Muscle of arm (tissue), 12 donors: ENCODE measurements around the gene MARVELD1. TPM values are rescaled to one million over a fixed set of nuclear protein-coding genes. Genes with fewer than 3 reads are reported as not detected.

Source experiments
- DNase-seq: peaks from one replicate; pipeline ENCODE4 v3.0.0-alpha.2; 2013
- polyA plus RNA-seq, 12 donors: library from polyadenylated mRNA; unstranded; fragments of 120-200 nt; gene quantifications; one replicate each; pipeline ENCODE4 v1.2.1, GENCODE V29; 2013; ENCODE audit not compliant: insufficient read length in 12 of 12

MARVELD1 gene
- polyA plus RNA-seq, 12 donors: 31.9 to 84.4 (median 48.2) TPM; not detected in 1

DNA sequence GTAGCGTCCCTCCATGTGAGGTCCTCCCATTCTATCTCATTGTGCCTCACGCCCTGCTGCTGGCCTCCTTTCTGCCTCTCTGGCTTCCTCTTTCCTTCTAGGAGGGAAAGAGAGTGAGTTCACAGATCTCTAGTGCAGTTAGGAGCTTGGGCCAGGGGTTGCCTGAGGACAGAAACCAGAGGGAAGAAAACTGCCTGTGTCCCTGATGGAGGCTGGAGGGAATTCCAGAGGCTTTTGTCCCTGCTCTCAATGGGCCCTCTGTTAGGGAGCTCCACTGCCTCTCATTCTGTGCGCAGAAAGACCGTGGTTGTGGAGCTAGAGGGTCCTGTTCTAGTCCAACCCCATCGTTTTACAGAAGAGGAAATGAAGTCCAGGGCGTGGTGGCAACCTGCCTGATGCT is 4.6 kb downstream of the MARVELD1 start:
- DNase-seq: no peak

DNA sequence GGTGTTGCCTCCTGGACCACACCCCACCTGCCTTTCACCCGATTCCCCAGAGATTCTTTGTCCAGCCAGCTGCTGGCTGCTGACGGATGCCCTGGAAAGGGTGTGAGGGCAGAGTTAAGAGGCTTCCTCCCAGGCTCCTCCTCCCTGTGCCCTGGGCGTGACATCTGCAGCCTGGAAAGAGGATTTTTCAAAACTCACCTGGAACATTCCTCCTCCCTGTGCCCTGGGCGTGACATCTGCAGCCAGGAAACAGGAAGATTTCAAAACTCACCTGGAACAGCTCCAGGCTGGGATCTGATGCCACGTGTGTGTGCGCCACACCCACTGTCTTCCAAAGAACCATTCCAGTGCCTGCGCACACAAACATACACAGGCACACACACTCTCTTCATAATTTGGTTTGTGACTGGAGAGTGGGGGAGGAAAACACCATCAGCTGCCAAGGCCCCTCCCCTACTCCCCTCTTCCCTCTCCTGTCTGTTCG is 5.2 kb downstream of the MARVELD1 start:
- DNase-seq: no peak

DNA sequence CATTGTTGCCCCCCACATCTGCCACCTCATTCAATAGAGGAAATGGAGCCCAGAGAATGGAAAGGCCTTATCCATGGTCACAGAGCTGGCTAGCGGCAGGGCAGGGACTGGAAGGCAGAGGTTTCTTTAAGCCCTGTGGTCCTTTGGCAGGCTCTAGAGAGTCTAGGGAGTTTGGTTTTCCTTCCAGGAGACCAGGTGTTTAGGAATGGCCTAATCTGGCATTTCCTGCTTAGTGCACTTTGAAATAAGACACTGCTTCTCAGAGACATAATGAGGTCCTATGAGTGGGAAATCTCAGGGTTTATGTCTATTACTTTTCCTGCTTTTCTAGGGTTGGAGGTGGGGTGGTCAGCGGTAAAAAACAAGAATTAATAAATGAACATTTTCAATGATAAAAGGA is 6.1 kb downstream of the MARVELD1 start:
- DNase-seq: no peak

DNA sequence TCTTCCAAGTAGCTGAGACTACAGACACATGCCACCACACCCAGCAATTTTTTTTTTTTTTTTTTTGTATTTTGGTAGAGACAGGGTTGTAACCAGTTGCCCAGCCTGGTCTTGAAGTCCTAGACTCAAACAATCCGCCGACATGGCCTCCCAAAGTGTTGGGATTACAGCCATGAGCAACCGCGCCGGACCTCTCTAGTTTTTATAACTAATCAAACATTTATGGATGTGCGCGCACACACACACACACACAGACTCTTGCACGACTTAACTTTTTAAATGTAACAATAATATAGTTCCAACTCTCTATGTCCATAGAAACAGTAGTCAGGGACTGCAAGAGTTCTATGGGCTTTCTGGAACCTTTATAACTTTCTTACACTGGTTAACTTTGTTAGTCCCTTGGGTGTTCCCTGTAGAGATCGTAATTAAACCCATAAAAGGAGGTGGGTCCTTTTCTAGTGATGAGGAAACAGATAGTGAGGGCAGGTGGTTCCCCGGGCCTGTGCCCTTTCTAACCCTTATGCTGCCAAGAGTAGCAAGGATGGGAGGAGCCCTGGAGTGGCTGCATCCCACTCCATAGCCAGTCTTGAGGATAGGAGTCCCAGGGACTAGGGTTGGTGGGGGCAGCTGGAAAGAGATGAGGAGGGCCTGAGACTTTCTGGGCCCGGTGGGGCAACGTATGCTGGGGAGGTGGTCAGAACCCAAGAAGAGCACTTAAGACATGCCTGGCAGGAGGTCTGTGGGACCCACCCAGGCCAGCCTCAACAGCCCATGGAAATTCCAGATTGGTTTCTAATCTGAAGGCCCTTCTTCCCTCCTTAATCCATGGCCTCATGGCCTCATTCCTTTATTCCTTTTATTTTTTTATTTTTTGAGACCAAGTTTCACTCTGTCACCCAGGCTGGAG is 8.6 kb downstream of the MARVELD1 start:
- no peak for DNase-seq

DNA sequence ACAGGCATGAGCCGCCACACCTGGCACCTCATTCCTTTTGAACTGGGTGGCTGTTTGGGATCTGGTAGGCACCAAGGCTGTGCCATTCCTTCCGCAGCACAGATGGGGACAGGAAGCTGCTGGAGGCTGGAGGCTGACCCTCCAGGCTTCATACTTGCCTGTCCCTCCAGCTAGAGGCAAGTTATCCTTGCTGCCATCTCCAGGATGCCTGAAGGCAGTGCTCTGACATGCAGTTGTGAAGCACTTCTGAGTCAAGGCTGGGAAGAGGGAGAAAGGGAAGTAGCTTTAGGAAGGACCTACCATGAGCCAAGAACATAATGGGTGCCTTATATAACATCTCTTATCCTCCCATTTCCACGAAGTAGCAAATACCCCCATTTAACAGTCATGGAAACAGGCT is 9.5 kb downstream of the MARVELD1 start:
- DNase-seq: no peak

DNA sequence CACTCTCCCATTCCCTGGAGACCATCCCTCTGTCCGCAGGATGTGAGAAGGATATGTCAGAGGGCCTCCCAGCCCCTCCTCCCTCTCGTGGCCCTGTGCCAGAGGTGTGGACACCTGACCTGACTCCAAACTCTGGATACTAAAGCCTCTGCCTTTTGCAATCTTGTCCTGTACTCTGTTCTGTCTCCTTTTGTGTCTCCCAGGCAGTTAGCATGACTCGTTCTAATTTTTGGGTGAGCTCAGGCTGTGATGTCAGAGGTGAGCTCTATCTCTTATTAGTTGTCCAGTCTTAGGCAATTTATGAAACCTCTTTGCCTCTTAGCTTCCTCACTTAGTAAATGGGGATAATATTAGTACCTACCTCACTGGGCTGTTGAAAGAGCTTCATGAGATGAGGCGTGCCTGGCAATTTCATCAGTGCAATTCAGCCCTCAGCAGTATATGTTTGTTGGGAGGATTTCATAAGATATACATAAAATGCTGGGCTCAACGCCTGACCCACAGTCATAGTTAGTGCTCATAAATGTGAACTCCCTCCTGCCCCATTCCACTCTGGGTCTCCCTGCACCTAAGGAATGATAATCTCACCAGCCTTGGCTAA is 10.9 kb downstream of the MARVELD1 start:
- no peak for DNase-seq

DNA sequence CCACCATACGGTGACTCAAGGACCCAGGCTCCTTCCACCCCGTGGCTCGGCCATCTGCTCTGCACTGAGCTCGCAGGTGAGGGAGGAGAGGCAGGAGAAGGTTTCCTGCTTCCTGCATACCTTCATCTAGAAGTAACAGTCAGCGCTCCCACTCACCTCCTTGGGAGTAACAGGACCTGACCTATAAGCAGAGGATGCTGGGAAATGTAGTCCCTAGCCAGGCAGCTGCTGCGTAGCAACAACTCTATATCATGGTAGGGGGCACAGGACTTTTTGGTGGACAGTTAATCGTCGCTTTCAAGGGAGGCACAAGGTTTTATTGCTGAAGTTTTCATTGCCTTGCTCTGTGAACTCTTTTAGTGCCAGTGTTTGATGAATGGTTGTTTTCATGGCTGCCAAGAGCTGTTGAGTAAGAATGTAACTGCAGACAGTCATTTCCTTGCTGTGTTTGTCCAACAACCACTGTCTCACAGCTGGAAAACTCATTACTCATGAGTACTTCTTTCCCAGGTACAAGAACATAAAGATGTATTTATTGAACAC is 13.2 kb downstream of the MARVELD1 start:
- peak; percentile 62 for DNase-seq

DNA sequence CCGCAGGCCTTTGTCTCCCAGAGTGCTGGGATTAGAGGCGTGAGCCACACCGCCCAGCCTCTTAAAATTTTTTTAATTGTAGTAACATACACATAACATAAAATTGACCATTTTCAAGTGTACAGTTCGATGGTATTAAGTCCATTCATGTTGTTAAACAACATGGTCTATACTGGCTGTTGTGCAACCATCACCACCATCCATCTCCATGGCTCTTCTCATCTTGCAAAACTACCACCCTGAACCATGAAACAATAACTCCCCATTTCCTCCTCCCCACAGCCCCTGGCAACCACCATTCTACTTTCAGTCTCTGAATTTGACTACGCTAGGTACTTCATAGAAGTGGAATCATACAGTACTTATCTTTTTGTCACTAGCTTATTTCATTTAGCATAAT is 15.5 kb downstream of the MARVELD1 start:
- no peak for DNase-seq

DNA sequence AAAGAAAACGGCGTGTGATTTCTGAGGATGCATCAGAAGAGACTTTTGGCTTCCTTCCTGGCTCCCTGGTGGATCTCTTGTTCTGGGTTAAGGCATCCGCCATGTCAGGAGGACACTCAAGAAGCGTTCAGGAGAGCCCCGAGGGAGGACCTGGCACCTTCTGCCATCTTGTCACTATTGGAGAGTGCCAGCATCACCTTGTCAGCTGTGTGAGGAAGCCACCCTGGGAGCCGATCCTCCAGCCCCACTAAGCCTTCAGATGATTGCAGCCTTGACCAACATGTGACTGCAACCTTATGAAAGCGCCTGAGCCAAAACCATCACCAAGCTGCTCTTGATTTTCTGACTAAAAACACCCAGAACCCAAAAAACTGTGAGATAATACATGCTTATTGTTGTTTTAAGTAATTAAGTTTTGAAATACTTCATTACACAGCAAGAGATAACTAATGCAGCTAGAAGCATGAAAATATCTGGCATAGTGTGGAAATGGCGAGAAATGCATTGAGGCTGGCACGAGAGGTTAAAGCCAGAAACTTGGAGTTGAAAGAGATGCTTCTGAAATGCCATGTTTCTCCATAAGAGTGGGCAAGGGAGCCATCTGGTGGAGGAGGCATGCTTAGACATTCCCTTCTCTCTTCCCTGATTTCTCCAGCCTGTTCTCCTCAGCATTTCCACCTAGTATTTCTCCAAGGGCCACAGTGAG is 18.0 kb downstream of the MARVELD1 start:
- DNase-seq: peak; percentile 77

DNA sequence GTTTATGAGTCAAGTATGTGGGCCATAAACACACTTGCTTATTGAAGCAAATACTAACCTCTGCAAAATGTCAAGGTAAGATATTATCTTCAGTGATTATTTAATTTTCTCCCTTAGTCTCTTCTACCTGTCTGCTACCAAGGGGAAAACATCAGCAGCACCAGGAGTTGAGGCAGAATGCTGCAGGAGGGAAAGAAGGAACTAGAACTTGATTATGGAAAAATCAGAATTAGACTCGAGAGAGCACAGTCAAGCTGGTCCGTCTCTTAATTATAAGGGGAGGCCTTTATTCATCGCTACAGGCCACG is 18.5 kb downstream of the MARVELD1 start:
- no peak for DNase-seq

DNA sequence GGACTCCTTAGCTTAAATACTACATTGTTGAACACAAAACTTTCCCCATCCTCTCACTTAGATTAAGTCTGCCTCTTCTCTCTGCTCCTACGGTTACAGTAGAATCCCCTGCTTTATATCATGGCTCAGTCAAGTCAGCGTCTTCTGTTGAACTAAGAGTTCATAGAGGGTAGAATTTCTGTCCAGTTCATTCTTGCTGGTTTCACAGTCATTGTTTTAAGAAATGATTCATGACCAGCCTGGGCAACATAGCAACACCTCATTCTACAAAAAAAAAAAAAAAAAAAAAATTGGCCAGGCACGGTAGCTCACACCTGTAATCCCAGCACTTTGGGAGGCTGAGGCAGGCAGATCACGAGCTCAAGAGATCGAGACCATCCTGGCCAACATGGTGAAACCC is 19.7 kb downstream of the MARVELD1 start:
- DNase-seq: no peak

DNA sequence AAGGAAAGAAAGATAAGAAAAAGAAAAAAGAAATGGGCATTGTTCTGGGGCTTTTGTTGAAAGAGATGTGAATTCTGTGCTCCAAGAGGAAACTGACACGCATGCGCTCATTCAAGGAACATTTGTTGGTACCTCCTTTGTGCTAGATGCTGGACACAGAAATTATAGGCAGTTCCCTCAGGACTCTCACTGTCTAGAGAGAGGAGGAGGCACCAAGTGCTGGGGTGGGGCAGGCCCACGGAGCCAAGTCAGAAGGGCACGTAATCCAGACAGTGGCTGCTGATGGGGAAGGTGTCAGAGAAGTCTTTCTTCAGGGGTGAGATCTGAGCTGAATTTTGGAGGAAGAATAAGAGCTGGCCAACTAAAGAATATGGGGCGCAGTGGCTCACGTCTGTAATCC is 20.5 kb downstream of the MARVELD1 start:
- no peak for DNase-seq

DNA sequence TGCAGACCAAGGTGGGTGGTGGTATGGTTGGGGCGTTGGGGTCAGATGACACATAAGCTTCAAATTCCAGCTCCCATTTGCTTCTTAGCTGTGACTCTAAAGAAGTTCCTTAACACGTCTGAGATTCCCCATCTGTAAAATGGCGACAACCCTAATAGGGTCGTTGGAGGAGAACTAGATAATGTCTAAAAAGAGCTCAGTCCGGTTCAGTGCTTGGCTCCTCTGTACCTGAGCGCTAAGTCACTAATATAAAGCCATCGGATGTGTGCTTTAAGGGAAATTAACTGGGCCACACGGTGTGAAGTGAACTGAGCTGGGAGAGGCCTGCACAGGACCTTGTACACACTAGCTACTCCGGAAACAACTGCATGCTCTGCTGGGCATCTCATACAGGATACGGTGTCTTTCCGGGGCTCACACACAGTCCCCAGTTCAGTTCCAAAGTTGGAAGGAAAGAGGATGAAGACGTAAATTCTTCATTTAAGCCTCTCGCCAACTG is 22.9 kb downstream of the MARVELD1 start:
- no peak for DNase-seq

DNA sequence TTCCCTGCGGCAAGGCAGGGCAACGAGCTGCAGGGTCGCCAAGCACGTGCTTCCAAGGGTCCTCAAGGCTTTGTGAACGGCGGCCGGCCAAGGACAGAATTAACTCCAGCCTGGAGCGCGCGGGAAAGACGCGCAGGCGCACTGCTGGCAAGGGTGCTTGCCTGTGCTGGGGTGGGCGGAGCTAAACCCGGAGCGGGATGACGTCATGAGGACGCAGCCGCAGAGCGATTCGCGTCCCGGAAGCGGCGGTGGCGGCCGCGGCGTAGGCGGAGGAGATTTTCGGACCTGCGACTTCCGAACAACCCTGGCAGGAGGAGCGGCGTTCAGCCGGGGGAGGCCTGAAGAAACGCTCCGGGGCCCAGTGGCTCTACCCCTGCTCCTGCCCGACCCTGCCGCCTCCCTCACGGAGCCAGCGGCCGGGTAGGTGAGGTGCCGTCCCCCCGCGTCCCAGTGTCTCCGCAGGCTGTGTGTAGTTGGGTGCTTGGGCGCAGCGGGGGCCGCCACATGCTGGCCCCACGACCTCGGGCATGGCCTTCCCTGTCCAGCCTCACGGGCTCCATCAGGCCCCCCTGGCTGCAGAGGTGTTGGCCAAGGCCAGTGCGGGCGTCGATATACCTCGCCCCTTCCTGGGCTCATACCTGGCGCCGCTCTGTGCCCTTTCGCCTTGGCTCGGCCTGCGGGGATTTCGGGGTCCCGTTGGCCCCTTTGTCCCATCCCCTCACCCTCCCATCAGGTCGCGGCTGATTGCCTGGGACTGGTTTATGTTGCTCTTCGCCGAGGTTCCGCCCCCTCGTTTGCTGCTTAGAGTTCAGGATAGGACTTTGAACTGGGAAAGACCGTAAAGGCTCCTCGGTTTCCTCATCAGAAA is 23.6 kb downstream of the MARVELD1 start, which contains the start of gene ZFYVE27:
TSS of gene ZFYVE27 (plus strand) at position 227 of the 868 bp plus-strand sequence. CDS start 1,350 bp downstream, outside the sequence.
- peak; percentile 97 for DNase-seq

DNA sequence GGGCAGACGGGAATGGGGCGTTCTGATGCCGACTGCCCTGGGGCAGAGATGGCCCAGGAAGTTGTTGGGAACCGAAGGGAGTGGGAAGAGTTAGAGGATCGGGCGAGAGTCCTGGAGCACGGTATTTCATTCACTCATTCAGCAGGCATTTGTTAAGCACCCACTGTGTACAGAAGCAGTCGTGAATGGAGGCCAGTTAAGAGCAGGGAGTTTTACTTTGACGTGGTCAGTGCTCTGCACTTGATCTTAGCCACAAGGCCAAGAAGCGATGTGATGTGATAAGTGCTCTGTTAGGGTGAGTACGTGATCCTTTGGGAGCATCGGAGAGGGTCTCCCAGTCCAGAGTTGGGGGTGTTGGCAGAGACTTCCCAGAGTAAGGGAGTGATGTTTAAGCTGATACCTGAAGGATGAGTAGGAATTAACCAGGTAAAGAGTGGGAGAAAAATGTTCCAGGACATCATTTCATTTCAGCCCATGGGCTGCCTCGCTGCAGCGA is 24.3 kb downstream of the MARVELD1 start:
- no peak for DNase-seq

DNA sequence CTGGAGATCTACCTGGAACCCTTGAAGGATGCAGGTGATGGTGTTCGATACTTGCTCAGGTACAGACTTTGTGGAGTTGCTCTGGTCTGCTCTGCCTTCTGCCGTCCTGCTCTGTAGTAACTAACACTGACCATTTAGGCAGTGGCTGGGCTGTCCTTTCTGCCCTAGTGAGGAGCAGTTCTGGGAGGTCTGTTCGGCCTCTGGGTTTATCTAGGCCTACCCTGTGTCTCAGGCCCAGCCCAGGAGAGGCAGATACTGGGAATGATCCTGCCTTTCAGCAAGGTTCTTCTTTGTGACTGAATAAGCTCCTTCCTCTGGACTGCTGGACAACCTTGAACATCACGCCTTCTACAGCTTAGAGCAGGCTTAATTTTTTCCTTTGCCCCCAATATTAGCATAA is 25.1 kb downstream of the MARVELD1 start:
- no peak for DNase-seq

DNA sequence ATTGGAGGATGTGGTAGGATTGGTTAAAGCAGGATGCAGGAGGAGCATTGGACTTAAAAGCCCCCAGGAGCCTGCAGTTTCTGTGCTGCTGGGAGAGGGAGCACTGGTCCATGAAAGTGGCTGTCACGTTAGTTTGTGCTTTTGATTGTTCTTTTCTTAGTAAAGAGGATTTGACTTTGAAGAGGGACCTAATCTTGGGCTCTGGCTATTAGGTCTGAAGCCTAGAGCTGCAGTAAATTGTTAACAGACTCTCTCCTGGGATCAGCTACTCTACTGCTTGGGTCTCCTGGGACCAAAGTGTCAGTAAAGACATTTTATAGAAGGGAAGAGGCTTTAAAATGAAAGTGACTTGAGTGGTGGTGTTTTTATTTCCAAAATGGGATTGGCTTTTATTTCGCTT is 27.1 kb downstream of the MARVELD1 start:
- no peak for DNase-seq

DNA sequence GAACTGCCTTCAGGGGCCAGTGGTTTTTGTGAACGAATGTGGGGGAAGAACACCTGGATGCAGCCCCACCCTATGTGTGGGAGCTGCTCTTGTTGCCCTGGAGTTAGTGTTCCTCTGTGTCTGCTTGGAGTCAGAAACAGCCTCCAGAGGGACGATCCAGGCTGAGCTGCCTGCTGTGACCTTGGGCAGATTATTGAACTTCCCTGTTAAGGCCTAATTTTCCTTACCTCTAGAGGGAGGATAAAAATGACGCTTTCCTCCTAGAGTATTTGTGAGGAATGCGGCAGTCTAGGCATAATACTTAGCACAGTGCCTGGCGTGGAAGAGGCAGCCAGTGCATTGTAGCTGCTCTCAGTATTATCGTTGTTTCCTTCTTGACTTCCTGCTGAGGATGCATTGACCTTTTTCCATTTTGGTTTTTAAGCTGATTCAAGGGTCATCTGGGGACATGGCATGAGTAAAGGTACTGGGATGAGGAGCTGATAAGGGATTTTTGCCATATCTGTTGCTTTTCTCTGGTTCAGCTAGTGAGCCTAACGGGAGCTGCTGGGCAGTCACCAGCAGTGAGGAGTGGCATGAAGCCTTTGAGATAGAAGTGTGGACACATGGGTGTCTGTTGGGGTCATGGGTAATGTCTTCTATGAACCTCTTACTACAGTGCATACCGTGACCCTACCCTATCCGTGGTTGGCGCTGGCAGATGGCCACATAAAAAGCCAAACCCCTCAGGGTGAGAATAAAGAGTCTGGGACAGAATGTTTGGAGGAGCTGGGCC is 29.8 kb downstream of the MARVELD1 start:
- DNase-seq: no peak

DNA sequence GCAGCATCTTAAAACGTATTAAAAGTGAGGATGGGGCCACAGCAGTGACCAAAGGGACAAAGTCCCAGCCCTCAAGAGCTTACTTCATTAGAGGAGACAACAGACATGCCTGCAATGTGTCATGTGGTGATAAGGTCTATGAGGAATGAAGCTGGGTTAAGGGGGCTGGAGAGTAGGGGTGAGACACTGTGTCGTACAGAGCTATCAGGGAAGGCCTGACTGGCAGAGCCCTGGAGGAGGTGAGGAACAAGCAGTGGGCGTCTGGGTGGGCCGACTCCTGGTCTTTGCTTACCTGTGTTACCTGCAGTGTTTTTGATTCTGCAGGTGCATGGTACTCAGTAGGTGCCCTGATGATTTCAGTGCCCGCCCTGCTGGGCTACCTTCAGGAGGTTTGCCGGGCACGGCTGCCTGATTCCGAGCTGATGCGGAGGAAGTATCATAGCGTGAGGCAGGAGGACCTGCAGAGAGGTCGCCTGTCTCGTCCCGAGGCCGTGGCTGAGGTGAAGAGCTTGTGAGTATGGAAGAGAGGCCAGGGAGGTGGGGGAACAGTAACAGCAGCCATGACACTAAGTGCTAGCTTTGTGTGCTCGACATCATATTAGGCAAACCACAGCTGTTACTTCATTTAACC is 31.0 kb downstream of the MARVELD1 start:
- no peak for DNase-seq

DNA sequence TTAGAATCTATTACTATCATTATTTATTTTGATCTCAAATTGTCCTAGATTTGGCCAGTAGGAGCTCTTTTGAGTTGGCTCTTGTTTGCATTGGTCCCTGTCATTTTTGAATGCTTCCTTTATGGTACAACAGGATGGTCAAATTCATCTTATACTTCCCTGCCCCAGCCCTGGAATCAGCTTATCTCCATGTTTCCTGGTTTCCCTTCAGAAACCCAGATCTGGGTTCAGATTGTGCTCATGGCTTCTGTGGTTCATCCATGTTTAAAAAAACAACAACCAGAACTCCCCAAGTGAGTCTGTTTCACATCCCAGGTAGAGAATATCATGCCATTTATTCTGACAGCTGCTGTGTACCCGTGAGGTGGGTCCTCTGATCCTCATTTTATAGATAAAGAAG is 34.0 kb downstream of the MARVELD1 start:
- no peak for DNase-seq
